T-helper 1 cell (primary cell): ENCODE measurements around the gene LDB2.

Experiments
- DNase-seq, 5 donors: peaks; one replicate each; pipeline ENCODE4 v3.0.0-alpha.2; 2012 to 2020

Gene LDB2

DNA sequence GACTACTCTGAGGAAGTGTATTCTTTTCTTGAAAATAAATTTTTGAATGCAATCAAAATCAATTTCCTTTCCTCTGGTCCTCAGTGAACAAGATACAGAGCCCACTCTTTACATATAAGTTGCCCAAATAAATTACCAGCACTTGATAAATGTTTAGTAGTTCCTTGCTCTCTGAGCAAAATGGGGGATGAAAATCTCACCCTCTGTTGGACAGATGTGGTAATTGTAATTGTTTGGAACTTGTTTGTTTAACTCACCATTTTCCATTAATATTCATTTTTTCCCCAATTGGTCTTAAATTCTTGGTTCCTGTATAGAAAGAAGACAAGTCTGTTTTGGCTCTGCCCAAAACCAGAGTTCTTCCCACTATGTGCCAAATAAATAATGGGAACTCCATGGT, 146.3 kb downstream of the LDB2 start:
- DNase-seq: no peak

DNA sequence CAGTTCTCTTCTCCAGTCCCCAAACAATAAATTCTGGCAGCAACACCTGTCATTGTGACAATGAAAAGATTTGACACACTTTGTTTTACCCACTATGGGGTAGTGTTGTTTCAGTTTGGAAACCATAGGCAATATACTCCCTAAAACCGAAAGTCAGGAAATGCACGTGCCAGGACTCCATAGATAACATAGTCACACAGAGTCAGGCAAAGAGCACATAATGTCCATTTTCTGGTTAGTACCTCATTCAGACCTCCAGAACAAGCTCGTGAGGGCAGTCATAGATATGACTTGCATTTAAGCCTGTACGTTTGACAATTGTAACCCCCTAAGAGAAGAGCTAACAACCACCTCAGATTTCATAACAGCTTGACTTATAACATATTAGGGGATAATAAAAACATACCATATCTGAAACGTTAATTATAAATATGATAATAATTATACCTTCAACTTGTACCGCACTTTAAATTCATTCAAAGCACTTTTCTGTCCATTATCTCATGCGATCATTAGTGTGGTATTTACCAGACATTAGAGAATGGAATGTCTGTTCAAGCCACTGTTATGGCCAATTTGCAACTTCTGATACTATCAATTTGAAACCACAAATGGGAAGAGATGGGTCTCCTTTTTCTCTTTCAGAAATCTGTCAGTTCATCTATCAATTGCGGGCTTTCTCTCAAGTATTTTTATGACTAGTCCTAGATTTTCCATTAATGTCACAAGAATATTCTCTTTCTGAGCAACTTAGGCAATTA, 147.4 kb downstream of the LDB2 start:
- no peak for DNase-seq

DNA sequence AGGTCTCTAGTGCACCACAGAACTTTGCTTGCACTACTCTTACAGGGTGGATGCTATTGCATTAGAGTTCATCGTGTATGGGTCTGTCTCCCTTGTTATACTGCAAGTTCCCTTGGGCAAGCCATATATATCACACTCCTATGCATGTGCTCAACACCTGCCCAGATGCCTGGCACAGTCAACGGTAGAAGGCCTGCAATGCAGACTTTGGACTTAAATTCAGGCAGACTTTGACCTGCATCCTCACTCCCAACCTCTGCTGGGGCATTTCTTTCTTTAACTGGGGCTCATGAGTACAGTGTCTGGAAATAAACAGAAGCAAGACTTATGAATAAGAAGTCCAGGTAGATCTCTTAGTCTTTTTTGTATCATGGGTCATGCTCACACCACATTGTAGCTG, 148.2 kb downstream of the LDB2 start:
- DNase-seq: no peak

DNA sequence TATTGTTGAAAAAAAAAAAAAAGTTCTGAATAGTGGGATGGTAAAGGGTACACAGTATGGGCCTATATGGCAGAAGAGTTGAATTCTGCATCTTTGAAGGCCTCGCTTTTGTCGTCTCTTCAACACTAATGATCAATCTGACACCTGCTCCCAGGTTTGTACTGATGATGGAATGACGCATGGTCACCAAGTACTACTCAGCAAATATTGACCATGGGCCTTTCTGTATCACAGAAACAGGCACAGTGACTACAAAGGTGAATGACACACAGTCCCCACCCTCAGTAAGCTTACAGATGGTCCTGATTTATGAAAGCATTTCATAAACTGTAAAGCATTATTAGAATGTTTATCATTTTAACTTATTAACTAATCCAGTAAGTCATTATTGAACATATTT, 152.6 kb downstream of the LDB2 start:
- no peak for DNase-seq

DNA sequence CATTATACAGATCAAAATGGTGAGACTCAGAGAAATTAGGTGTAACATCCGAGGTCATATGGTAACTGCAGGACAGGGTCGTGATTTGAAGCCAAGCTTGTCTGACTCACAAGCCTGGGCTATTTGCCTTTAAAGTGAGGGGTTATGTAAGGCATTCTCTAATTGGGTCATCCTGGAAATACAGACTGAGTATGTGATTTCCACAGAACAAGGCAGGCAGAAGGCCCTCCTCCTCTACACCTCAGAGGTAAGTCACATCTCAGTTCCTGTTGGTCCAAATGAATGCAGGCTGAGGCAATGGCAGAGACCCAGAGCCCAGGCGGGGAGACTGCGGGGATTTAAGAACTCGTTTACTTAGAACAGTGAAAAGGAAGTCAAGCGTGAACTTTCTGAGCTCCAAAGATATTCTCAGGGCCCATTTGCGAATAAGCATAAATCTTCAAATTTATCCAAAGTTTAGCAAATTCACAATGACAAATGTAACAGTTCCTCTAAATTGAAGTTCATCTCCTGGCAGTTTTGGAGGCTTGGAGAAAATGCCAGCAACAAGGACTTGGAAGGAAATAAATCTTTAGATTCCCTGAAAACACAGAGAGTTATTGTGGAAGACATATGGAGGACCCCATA, 153.3 kb downstream of the LDB2 start:
- DNase-seq: no peak

DNA sequence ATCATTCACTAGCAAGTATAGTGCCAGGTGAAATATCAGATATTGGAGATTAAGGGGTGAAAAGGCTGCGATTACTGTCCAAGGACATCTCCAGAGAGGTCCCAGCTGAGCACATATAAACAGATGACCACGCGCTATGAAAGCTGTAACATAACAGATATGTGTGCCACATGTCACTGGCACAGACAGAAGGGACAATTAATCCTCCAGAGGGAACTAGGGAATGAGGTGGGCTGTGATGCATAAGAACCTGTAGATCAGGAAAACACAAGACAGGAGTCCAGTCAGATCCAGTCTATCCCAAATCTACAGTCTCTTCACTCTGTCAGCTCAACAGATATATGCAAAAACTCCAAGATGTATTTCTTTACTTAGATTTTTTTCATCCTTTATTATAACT, 157.2 kb downstream of the LDB2 start:
- no peak for DNase-seq

DNA sequence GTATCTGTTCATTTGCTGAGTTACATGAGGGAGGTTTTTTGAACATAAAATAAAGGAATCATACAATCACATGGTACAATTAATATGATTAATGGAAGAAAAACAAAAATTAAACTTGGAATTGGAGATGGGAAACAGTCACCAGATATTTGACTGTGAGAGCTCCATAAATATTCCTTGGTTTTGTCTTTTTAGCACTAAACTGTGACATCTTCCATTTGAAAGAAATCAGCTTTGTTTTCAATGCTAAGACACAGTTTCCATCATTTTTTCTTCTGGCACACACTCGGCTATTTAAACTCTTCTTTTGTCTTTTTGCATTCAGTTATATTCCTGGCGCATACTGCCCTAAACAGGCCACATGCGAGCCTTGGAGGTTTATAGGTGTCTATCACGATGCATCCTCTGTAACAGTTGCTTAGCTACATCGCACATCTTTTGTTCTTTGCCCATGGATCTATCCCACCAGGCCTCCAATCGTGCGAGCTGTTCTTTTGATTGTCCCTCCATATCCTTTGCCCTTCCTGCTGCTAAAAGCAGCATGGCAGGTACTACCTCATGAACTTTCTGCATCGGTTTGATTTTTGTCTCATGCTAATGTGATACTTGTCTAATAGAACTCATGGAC, 158.3 kb downstream of the LDB2 start:
- no peak for DNase-seq

DNA sequence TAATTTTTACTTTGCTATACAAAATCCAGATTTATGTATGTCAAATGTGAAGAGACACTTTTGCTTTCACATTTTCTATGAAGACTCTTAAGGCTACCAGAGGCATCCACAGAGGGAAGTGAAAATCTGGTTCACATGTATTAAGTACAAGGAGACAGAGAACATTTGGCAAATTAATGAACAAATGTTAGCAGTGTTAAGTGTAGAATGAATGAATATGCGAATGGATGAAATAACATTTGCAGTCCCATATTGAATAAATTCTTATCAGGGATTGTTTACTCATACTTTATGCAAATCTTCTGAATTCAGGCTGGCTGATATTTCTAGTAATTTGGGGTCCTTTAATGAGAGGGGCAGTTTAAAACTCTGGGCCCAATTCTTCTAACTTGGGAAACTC, 159.9 kb downstream of the LDB2 start:
- DNase-seq: no peak

DNA sequence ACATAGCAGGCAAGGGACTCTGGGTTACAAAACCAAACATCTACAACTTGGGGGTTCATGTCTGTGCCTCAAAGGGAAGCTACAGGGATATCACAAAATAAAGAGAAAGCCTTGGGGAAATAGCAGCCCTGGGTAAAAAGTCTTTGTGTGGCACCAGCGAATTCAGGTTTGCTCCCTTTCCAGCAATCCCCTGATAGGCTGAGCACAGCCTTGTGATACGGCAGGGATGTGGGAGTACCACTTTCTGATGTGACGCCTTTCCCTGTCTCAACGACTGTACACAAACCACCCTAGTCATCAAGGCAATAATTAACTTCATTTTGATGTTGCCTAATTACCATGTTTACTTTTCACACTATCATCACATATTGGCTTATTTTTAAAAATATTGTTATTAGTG, 164.9 kb downstream of the LDB2 start:
- DNase-seq: no peak

DNA sequence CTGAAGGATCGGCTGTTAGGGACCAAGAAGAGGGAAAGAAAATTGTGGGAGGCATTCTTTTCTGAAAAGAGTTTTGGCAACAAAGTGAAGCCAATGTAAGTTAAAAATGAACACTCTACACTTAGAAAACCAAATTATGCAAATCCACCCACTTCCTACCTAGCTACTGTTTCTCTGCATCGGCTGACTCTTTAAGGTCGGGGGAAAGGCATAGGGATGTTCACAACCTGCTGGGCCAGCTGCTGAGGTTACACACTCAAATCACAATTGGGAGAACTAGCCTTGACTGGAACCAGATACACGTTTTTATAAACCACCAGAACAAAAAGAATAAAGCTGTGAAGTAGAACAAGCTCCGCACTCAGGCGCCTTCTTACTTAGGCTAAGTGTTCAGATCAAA, 165.7 kb downstream of the LDB2 start:
- DNase-seq: no peak

DNA sequence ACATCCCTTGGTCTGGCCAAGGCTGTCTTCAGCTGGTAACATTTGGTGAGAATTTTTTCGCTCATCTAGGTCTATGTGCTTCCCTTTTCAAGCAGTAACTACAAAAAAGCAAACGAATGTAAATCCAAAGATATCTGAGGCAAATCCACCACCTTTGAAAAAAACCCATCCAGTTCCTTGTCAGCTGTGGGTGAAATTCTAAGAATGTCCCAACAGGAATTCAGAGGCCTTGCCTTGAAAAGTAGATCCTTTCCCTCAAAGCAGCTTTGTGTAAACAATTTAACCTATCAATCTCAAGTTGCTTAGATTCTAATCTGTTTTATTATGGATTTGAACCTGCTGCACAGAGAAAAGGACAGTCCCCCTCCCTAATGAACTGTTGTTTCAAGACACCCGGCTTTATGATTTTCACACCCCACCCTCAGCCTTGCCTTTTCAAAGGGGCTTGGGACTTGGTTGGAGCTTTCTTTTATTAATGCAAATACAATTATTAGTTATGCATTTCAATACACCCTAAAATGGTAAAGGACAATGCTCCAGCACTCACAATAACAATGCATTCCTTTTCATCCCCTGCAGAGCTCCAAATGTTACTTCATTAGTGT, 166.6 kb downstream of the LDB2 start:
- DNase-seq: no peak

DNA sequence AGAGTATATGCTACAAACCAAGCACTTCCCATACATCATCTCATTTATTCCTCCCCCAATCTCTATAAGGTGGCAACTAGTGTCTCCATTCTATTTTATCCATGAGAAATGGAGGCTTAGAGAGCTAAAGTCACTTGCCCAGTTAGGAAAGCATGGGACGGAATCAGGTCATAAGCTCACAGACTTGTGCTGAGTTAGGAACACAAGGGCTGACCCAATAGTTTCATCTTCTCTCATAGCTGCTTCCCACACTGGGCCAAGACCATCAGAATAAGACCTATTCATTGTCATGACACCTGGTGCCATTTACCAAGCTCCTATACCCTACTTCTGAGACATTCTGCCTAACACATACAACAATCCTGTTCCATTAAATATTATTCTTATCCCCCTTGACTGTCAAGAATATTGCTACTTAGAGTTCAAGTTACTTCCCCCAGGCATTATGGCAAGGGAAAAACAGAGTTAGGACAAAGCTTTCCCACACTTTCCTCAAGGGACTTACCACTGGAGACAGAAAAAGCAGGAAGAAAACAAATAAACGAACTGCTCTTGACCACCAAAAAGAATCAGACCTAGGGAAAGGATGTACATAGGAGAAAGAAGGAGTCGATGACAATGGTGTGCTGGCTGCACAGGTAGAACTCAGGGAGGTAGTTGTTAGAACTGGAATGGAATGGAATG, 167.8 kb downstream of the LDB2 start:
- DNase-seq: no peak

DNA sequence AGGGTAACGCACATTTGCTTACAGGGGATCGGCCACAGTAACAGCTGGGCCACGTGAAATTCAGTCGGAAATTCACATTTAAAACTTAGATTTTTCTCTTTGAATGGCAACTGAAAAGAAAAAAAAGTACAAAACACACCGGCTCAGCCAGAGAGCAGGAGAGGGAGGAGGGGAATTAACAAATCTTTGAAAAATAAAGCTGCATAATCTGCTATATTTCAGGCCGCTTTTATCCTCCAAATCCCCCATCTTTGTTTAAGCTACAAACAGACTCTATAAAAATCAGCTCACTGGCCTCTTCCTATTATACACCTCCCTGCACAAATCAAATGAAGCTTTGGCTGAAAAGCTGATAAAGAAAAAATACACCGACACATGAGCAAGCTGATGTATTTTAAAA, 169.1 kb downstream of the LDB2 start:
- DNase-seq: no peak

DNA sequence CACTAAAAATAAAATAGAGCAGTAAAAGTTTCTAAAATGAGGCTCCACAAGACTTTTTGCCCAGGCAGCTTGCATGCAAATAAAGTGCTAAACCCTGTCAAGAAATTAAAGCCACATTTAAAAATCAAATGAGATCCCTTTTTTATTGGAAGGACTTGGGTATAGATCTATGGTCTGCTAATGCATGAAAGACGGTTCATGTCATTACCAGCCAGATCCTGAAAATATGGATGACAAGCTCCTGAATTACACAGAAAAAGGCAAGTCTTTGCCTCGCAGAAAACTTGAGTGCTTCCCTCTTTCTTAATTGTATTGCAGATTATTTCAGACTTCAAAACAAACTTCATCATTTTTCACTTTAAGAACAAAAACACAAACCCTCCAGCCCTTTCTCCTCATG, 169.6 kb downstream of the LDB2 start:
- no peak for DNase-seq

DNA sequence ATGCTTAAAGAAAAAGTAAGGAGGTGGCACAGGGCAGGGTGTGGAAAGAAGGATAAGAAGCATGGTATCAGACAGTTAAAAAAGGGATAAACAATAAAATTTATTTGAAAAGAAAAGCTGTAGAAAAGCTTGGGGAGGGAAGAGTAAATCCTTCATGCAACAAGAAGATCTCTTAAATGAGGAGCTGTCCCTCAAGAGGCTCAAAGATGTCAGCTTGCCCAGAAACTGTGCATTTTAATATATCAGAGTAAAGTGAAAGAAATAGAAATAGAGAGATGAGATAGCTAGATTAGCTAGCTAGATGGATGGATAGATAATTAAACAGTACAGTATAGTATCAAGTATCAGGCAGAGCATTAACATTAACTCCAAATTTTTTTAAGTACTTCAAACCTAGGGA, 170.3 kb downstream of the LDB2 start:
- DNase-seq: no peak

DNA sequence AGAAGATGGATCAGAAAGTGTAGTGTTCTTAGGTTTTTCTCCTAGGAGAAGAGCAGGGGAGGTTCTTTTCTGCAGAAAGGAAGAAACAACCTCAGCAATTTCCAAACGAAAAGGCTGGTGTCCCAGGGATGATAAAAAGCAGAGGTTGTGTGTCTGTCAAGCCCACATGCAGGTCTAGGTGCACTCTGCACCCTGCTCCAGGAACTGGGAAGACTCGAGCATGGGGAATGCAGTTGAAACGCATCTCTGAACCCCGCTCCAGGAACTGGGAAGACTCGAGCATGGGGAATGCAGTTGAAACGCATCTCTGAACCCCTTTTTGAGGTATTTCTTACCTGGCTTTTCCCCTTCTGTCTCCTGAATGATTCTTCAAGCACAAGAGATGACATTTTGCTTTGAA, 171.2 kb downstream of the LDB2 start:
- DNase-seq: no peak

DNA sequence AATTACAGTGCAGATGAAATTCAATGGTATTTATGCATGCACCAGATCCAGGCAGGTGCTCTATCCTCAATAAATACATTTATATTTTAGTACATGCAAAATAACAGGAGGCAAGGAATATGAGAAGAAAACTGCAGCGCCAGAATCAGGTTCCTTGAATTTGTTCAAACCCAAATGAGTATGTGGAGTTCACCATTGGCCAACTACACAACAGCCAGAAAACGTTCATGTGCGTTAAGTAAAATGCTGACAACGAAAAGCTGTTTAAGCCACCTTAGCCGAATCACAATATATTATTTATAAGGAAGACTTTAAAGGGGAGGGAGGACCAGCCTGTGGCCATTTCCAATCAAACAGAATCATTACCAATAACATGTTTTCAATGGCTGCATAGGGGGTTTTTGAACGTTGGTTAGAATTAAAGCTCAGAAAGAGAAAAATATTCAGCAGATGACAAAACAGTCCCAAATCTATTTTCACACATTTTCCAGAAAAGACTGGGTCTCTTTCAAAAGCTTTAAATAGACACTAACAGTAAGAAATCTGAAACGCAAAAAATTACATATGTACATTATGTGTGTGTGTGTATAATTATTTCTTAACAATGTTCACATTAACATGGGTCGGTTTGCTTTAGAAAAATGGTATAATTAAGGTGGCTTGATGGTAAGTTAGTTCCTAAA, 171.9 kb downstream of the LDB2 start:
- no peak for DNase-seq

DNA sequence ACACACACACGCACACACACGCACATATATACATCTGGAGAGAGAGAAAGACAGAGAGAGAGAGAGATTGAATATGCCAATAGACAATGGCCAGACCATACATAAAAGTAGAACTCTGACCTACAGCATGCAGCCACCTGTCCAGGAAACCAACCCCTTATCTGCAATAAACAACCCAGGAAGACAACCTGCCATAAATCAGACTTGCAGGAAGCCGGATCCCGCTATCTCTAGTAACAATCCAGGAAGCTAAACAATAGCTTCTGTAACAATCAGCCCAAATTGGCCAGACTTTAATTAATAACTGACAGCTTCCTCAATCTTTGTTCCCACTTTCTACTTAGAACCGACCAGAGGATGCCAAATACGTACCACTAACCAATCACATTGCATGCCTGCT, 173.2 kb downstream of the LDB2 start:
- no peak for DNase-seq

DNA sequence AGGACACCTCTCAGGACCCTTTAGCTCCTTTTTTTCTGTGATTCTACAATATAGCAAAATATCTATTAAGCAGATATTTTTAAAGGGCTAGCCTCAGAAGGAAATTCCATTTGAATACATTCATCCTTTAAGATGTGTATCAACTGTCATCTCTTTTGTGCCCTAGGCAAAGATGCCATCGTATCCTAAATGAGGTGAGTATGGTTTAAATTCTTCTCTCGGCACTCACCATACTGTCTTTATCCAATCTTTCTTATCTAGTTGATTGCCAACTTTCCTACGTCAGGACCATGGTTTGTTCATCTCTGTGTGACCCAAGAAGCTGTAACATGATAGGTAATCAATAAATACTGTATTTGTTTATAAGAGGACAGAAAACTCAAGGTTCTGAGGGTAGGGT, 176.0 kb downstream of the LDB2 start:
- DNase-seq: no peak

DNA sequence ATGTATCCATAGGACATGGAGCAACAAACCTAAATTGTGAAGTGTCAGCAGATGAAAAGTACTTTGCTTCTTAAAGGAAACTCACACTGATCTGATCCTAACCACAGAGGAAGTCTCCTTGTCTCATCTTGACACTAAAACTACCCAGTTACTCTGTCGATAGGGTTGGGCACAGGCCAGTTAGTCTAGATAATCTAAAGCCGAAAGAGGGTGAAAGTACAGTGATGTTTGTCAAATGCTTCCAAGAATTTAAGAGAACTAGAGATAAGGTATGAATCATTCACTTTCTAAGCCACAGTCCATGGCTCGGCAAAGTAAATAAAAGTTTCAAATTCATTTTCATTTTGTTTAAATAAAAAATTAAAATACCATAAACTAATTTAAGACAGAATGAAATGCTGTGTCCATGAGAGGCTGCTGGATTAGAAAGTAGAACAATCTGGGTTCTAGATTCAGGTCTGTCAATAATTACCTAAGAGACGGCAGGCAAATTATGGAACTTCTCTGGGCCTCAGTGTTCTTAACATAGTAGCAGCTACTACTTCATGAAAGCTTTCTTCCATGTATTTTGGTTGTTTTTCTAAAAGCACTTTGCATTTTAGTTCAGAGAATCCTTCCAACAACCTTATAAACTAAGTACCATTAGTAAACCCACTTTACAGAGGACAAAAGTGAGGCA, 176.7 kb downstream of the LDB2 start:
- DNase-seq: peak in 1 of 5 donors; percentile 2

DNA sequence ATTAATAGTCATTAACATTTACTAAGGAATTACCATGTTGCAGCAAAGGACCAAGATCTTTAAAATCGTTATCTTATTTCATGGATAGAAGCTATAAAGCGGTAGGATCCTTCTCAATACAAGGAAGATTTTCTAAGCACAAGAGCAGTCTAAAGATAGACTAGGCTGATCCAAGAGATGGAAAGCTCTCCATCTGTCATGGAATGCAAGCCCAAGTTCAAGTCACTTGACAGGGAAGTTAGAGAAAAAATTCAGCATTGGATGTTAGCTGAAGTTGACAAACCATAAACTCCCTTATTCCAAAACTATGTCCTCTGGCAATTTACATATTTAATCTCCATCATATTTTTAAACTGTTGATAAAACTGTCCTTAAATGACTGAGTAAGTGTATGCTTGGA, 177.7 kb downstream of the LDB2 start:
- no peak for DNase-seq
